ENCODE measurements around the gene PPM1H.

The PPM1H gene

GRCh38 chr12:62917926-62918325 is 17.0 kb downstream of the PPM1H start:
- H3K4me2 ChIP-seq (ENCODE audit: low read length) = no peak overlapping the region
- no peaks in the 10 kb centered on the region for H3F3A ChIP-seq (ENCODE audit: insufficient read depth, low read length)
- no peaks in the 10 kb centered on the region for H3K36me3 ChIP-seq (ENCODE audit: insufficient read depth, low read length)
- no peaks in the 10 kb centered on the region for H4K20me1 ChIP-seq (ENCODE audit: insufficient read depth, low read length)
- no peaks in the 10 kb centered on the region for H3K9me3 ChIP-seq (ENCODE audit: low read length)
- no peaks in the 10 kb centered on the region for H3K9me2 ChIP-seq (ENCODE audit: low read depth, low read length)
- no peaks in the 10 kb centered on the region for H3K79me2 ChIP-seq (ENCODE audit: insufficient read depth, low read length)
- H3K27ac ChIP-seq (ENCODE audit: low read depth, low read length, poor library complexity, severe bottlenecking) = no peak overlapping the region
- TF ChIP-seq CTCF (IDR thresholded peaks at IDR 0.05; ENCODE audit: low read length) = no peak
- TF ChIP-seq EZH2 (IDR thresholded peaks at IDR 0.05; ENCODE audit: borderline replicate concordance, low read length) = no peak
- H2AFZ ChIP-seq (ENCODE audit: low read length) = no peak overlapping the region
- no peak overlapping the region for H3K9ac ChIP-seq (ENCODE audit: low read length)
- H3K4me3 ChIP-seq (ENCODE audit: low read depth, low read length, poor library complexity, severe bottlenecking) = no peak overlapping the region
- no peaks in the 10 kb centered on the region for H3K4me1 ChIP-seq (ENCODE audit: insufficient read depth, low read length, severe bottlenecking)
- 0 out of 2 replicates have a peak, but pooled peaks cover 2% of the 10 kb centered on the region for H3K27me3 ChIP-seq (ENCODE audit: insufficient read depth, low read length)

- Histone ChIP-seq H3K9me3 (ENCODE audit: low read length) (no peaks in the 10 kb centered on the region), H3K27ac (ENCODE audit: low read depth, low read length, poor library complexity, severe bottlenecking) (no peak overlapping the region), H3K36me3 (ENCODE audit: insufficient read depth, low read length) (no peaks in the 10 kb centered on the region), H3K9ac (ENCODE audit: low read length) (no peak overlapping the region), H3K4me1 (ENCODE audit: insufficient read depth, low read length, severe bottlenecking) (no peaks in the 10 kb centered on the region), H3K27me3 (ENCODE audit: insufficient read depth, low read length) (0 out of 2 replicates have a peak, but pooled peaks cover 2% of the 10 kb centered on the region), H3K4me2 (ENCODE audit: low read length) (no peak overlapping the region), H3K79me2 (ENCODE audit: insufficient read depth, low read length) (no peaks in the 10 kb centered on the region), H4K20me1 (ENCODE audit: insufficient read depth, low read length) (no peaks in the 10 kb centered on the region), H2AFZ (ENCODE audit: low read length) (no peak overlapping the region), H3F3A (ENCODE audit: insufficient read depth, low read length) (no peaks in the 10 kb centered on the region), H3K9me2 (ENCODE audit: low read depth, low read length) (no peaks in the 10 kb centered on the region), H3K4me3 (ENCODE audit: low read depth, low read length, poor library complexity, severe bottlenecking) (no peak overlapping the region)
- TF ChIP-seq EZH2 (IDR thresholded peaks at IDR 0.05; ENCODE audit: borderline replicate concordance, low read length) (no peak), CTCF (IDR thresholded peaks at IDR 0.05; ENCODE audit: low read length) (no peak)
These were observed 18.1 kb downstream of the PPM1H start for GRCh38 chr12:62916632-62917425.

- TF ChIP-seq EZH2 (IDR thresholded peaks at IDR 0.05; ENCODE audit: borderline replicate concordance, low read length) = no peak
- TF ChIP-seq CTCF (IDR thresholded peaks at IDR 0.05; ENCODE audit: low read length) = no peak
- Histone ChIP-seq H3K27me3 (ENCODE audit: insufficient read depth, low read length) (no peaks in the 10 kb centered on the region), H3K9me3 (ENCODE audit: low read length) (no peaks in the 10 kb centered on the region), H3F3A (ENCODE audit: insufficient read depth, low read length) (no peaks in the 10 kb centered on the region), H3K9ac (ENCODE audit: low read length) (no peak overlapping the region), H3K36me3 (ENCODE audit: insufficient read depth, low read length) (no peaks in the 10 kb centered on the region), H4K20me1 (ENCODE audit: insufficient read depth, low read length) (no peaks in the 10 kb centered on the region), H2AFZ (ENCODE audit: low read length) (no peak overlapping the region), H3K79me2 (ENCODE audit: insufficient read depth, low read length) (no peaks in the 10 kb centered on the region), H3K9me2 (ENCODE audit: low read depth, low read length) (no peaks in the 10 kb centered on the region), H3K4me1 (ENCODE audit: insufficient read depth, low read length, severe bottlenecking) (no peaks in the 10 kb centered on the region), H3K4me2 (ENCODE audit: low read length) (no peak overlapping the region), H3K4me3 (ENCODE audit: low read depth, low read length, poor library complexity, severe bottlenecking) (no peak overlapping the region), H3K27ac (ENCODE audit: low read depth, low read length, poor library complexity, severe bottlenecking) (no peak overlapping the region)
These were observed 19.8 kb downstream of the PPM1H start for GRCh38 chr12:62915204-62915529.

Data from OCI-LY1 (cell line).